Upper lobe of left lung (tissue), 6 donors: ENCODE measurements around the gene QPRT. TPM values are rescaled to one million over a fixed set of nuclear protein-coding genes. Genes with fewer than 3 reads are reported as not detected.

Source experiments
- ATAC-seq, 2 donors: fragments of 200-7000 bp; cut with Tn5 transposase; one replicate each; pipeline ENCODE4 v1.9.1; 2022; ENCODE audit warnings: mild to moderate bottlenecking in 2 of 2, moderate library complexity in 2 of 2; ENCODE audit not compliant: low FRiP score in 2 of 2
- DNase-seq, 2 donors: peaks; one replicate each; pipeline ENCODE4 v3.0.0-alpha.2; 2019 to 2020
- H3K27ac ChIP-seq, 4 donors: fragments of 200-600 bp; sonication (generic); one replicate each; pipeline ENCODE4 v1.5.1; 2016 to 2019
- H3K27me3 ChIP-seq, 4 donors: fragments of 200-600 bp; sonication (generic); one replicate each; pipeline ENCODE4 v1.5.1; 2017 to 2019
- H3K36me3 ChIP-seq, 4 donors: fragments of 200-600 bp; sonication (generic); one replicate each; pipeline ENCODE4 v1.5.1; 2016 to 2019
- H3K4me1 ChIP-seq, 4 donors: fragments of 200-600 bp; sonication (generic); one replicate each; pipeline ENCODE4 v1.5.1; 2018 to 2019
- H3K4me3 ChIP-seq, 4 donors: fragments of 200-600 bp; sonication (generic); one replicate each; pipeline ENCODE4 v1.5.1; 2017 to 2019; ENCODE audit warnings: mild to moderate bottlenecking in 2 of 4, moderate library complexity in 1 of 4
- H3K9me3 ChIP-seq, 4 donors: fragments of 200-600 bp; sonication (generic); one replicate each; pipeline ENCODE4 v1.5.1; 2018 to 2019
- EP300 ChIP-seq, 4 donors: sonication (generic); formaldehyde crosslinking; IDR thresholded peaks; one replicate each; pipeline ENCODE4 v1.5.1; 2017; ENCODE audit warnings: antibody characterized with exemption in 4 of 4, control low read depth in 2 of 4
- POLR2A ChIP-seq, 4 donors: fragments of 450-650 bp; IDR thresholded peaks; one replicate each; pipeline ENCODE4 v1.5.1; 2016 to 2017; ENCODE audit warnings: antibody characterized with exemption in 4 of 4, mild to moderate bottlenecking in 2 of 4
- POLR2AphosphoS5 ChIP-seq, 2 donors: sonication (generic); formaldehyde crosslinking; IDR thresholded peaks; one replicate each; pipeline ENCODE4 v1.5.1; 2017; ENCODE audit warnings: antibody characterized with exemption in 2 of 2
- WGBS, 2 donors: methylation state at CpG; one replicate each; pipeline ENCODE4 v1.1.5; 2017 to 2018; 5-methylcytosine and 5-hydroxymethylcytosine counted together
- total RNA-seq, 6 donors: library from RNA; depleted of rRNA in 4 of 6; stranded (reverse); fragments of >200 nt in 4 of 6; gene quantifications; one replicate each; pipeline versions ENCODE4 v1.1.0 to v1.2.1, GENCODE V29; 2016 to 2021
- TF ChIP-seq, protein P1 (sequence below), 6 experiments: fragments of 450-650 bp in 4 of 6; fragments of 200-600 bp in 2 of 6; sonication (generic) in 2 of 6; IDR thresholded peaks; one replicate each; pipeline ENCODE4 v1.5.1; 2016 to 2019; ENCODE audit warnings: antibody characterized with exemption in 6 of 6
- donor health status: DM: no; HTN: no; CAD: no; lungs with moderate emphysema.
- donor health status: DM: no; HTN: yes; CAD: no; lungs with severe emphysema.

The QPRT gene
- total RNA-seq, 6 donors from 2014 or later: 4.8 to 17.8 (median 9.8) TPM

DNA sequence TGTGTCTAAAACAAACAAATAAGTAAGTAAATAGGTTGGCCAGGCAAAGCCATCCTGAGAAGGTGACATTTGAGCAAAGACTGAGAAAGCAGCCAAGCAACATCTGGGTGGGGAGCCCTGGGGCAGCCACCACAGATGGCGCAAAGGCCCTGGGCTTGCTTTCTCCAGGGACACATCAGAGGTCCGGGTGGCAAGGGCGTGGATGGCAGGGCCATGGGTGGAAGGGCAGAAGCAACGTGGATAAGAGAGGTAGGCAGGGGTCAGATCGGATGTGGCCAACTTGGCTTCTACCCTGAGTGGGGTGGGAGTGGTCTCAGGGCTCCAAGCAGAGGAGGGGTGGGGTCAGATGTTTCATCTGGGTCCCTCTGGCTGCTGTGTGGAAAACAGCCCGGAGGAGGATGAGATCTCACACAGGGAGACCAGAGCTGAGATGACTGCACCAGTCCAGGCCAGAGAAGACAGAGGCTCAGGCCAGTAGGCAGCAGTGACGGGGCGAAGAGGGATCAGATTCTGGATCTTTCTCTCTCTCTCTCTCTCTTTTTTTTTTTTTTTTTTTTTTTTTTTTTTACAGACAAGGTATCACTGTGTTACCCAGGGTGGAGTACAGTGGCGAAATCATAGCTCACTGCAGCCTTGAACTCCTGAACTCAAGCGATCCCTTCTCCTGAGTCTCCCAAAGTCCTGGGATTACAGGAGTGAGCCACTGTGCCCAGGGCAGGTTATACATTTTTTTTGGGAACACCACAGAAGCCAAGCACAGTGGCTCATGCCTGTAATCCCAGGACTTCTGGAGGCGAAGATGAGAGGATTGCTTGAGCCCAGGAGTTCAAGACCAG lies 22.1 kb upstream of the QPRT start:
- Histone ChIP-seq H3K27me3 (no peaks in the 10 kb centered on the region), H3K36me3 (no peaks in the 10 kb centered on the region), H3K4me3 (no peak overlapping the region), H3K27ac (no peak overlapping the region), H3K9me3 (no peaks in the 10 kb centered on the region), H3K4me1 (peaks cover 0 to under 1% (median 0%) of the 10 kb centered on the region in 4 donors)
- TF ChIP-seq POLR2AphosphoS5 (IDR thresholded peaks at IDR 0.05): no peak
- TF ChIP-seq, protein P1, sequence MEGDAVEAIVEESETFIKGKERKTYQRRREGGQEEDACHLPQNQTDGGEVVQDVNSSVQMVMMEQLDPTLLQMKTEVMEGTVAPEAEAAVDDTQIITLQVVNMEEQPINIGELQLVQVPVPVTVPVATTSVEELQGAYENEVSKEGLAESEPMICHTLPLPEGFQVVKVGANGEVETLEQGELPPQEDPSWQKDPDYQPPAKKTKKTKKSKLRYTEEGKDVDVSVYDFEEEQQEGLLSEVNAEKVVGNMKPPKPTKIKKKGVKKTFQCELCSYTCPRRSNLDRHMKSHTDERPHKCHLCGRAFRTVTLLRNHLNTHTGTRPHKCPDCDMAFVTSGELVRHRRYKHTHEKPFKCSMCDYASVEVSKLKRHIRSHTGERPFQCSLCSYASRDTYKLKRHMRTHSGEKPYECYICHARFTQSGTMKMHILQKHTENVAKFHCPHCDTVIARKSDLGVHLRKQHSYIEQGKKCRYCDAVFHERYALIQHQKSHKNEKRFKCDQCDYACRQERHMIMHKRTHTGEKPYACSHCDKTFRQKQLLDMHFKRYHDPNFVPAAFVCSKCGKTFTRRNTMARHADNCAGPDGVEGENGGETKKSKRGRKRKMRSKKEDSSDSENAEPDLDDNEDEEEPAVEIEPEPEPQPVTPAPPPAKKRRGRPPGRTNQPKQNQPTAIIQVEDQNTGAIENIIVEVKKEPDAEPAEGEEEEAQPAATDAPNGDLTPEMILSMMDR (IDR thresholded peaks at IDR 0.05): no peak
- TF ChIP-seq EP300 (IDR thresholded peaks at IDR 0.05): no peak
- no peak for TF ChIP-seq POLR2A (IDR thresholded peaks at IDR 0.05)
- no peak for ATAC-seq
- 76 to 82% methylated on average over 10 to 11 of the region's 11 CpGs for WGBS, 2 donors
- DNase-seq: no peak

DNA sequence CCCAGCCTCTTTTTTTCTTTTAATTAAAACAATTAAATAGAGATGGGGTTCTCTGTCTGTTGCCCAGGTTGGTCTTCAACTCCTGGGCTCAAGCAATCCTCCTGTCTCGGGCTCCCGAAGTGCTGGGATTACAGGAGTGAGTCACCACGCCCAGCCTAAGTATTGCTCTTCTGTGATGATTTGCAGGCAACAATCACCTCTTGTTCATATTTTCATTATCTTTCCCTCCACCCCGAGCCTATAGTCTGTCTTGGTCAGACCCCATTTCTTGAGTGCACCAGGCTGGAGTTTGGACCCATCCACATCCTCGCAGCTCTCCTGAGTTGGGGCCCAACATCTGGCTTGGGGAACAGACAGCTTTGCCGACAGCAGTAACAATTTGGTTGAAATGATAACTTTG lies 20.3 kb upstream of the QPRT start:
- Histone ChIP-seq H3K4me1 (peaks cover 0 to 9% (median 3%) of the 10 kb centered on the region in 4 donors), H3K27me3 (no peaks in the 10 kb centered on the region), H3K36me3 (no peaks in the 10 kb centered on the region), H3K9me3 (no peaks in the 10 kb centered on the region), H3K4me3 (no peak overlapping the region), H3K27ac (no peak overlapping the region)
- 81 to 86% methylated on average over 6 of the region's 6 CpGs for WGBS, 2 donors
- DNase-seq (no peak), ATAC-seq (no peak)
- TF ChIP-seq POLR2A (IDR thresholded peaks at IDR 0.05) (no peak), POLR2AphosphoS5 (IDR thresholded peaks at IDR 0.05) (no peak), EP300 (IDR thresholded peaks at IDR 0.05) (no peak)
- TF ChIP-seq, protein P1 (IDR thresholded peaks at IDR 0.05): no peak

DNA sequence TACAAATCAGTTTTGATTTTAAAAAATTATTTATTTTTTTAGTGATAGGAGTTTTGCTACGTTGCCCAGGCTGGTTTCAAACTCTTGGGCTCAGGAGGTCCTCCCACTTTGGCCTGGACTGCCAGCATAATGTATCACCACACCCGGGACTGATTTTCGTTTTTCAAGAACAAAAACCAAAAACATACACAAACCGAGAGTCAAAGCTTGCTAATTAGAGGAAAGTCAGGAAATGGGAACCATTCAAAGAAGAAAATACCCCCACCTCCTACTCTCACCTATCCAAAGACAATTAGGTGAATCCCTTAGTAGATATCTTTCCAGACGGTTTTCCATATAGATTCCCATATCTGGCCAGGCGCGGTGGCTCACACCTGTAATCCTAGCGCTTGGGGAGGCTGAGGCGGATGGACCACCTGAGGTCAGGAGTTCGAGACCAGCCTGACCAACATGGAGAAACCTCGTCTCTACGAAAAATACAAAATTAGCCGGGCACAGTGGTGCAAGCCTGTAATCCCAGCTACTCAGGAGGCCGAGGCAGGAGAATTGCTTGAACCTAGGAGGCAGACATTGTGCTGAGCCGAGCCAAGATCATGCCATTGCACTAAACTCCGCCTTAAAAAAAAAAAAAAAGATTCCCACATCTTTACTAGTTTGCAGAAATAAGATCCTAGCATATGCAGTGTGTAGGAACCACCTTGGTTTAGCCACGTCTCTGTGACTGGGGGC lies 16.8 kb upstream of the QPRT start:
- Histone ChIP-seq H3K9me3 (no peaks in the 10 kb centered on the region), H3K4me1 (peaks cover 0 to 25% (median 22%) of the 10 kb centered on the region in 4 donors), H3K27me3 (no peaks in the 10 kb centered on the region), H3K36me3 (no peaks in the 10 kb centered on the region), H3K27ac (peak overlapping the region in 1 of 4 donors; percentile 74), H3K4me3 (peak overlapping the region in 3 of 4 donors; percentile 39 to 45 (median 42))
- TF ChIP-seq, protein P1 (IDR thresholded peaks at IDR 0.05): no peak
- TF ChIP-seq POLR2A (IDR thresholded peaks at IDR 0.05): no peak
- no peak for TF ChIP-seq POLR2AphosphoS5 (IDR thresholded peaks at IDR 0.05)
- no peak for TF ChIP-seq EP300 (IDR thresholded peaks at IDR 0.05)
- 67 to 69% methylated on average over 17 of the region's 17 CpGs for WGBS, 2 donors
- ATAC-seq (no peak), DNase-seq (no peak)

DNA sequence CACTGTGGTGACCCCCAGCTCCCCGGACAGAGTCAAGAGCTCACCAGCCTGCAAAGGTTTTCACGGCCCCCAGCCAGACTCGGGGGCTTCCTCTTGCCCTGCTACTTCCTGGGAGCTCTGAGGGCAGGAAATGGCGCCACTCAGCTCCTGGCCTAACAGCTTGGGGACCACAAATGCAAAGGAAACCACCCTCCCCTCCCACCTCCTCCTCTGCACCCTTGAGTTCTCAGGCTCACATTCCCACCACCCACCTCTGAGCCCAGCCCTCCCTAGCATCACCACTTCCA lies 16.3 kb upstream of the QPRT start:
- TF ChIP-seq EP300 (IDR thresholded peaks at IDR 0.05): no peak
- H3K27me3 ChIP-seq: no peaks in the 10 kb centered on the region
- no peaks in the 10 kb centered on the region for H3K9me3 ChIP-seq
- peaks cover 0 to 27% (median 24%) of the 10 kb centered on the region in 4 donors for H3K4me1 ChIP-seq
- no peaks in the 10 kb centered on the region for H3K36me3 ChIP-seq
- ATAC-seq: no peak
- peak overlapping the region in 3 of 4 donors; percentile 39 to 45 (median 42) for H3K4me3 ChIP-seq
- DNase-seq: peak in 1 of 2 donors; percentile 36
- 37 to 41% methylated on average over 4 of the region's 4 CpGs for WGBS, 2 donors
- peak overlapping the region in 2 of 4 donors; percentile 55 to 74 for H3K27ac ChIP-seq

DNA sequence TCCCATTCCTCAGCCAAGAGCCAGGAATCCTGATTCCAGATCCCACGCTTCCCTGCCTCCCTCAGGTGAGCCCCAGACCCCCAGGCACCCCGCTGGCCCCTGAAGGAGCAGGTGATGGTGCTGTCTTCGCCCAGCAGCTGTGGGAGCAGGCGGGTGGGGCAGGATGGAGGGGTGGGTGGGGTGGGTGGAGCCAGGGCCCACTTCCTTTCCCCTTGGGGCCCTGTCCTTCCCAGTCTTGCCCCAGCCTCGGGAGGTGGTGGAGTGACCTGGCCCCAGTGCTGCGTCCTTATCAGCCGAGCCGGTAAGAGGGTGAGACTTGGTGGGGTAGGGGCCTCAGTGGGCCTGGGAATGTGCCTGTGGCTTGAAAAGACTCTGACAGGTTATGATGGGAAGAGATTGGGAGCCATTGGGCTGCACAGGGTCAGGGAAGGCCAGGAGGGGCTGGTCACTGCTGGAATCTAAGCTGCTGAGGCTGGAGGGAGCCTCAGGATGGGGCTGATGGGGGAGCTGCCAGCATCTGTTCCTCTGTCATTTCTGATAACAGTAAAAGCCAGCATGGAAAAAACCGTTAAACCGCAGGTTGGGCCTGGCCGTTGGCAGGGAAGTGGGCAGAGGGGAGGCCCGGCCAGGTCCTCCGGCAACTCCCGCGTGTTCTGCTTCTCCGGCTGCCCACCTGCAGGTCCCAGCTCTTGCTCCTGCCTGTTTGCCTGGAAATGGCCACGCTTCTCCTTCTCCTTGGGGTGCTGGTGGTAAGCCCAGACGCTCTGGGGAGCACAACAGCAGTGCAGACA lies 15.8 kb upstream of the QPRT start, which contains the start of gene SPN:
Gene SPN, plus strand, starts transcription at position 232 of the 791 bp plus-strand sequence. Its CDS starts 482 bp downstream, at position 714.
- WGBS, 2 donors: 58 to 76% methylated on average over 9 to 14 of the region's 18 CpGs
- no peaks in the 10 kb centered on the region for H3K36me3 ChIP-seq
- TF ChIP-seq, protein P1 (IDR thresholded peaks at IDR 0.05): no peak
- TF ChIP-seq POLR2A (IDR thresholded peaks at IDR 0.05): peak in 1 of 4 donors; percentile 33
- no peak for TF ChIP-seq EP300 (IDR thresholded peaks at IDR 0.05)
- peak in 1 of 2 donors; percentile 5 for TF ChIP-seq POLR2AphosphoS5 (IDR thresholded peaks at IDR 0.05)
- no peaks in the 10 kb centered on the region for H3K9me3 ChIP-seq
- no peak for ATAC-seq
- peak within 1 kb of the TSS in 3 of 4 donors; percentile 51 to 74 (median 55) for H3K27ac ChIP-seq
- H3K4me3 ChIP-seq: peak within 1 kb of the TSS in 3 of 4 donors; percentile 39 to 45 (median 42)
- DNase-seq: peak in 1 of 2 donors; percentile 28
- no peaks in the 10 kb centered on the region for H3K27me3 ChIP-seq
- peaks cover 0 to 28% (median 24%) of the 10 kb centered on the region in 4 donors for H3K4me1 ChIP-seq
